ENCODE data around the gene MAN1C1. TPM values are rescaled to one million over a fixed set of nuclear protein-coding genes. Genes with fewer than 3 reads are reported as not detected.

MAN1C1 gene
- total RNA-seq, 2 donors from 2014 or later = 2.2 to 4.3 TPM

DNA sequence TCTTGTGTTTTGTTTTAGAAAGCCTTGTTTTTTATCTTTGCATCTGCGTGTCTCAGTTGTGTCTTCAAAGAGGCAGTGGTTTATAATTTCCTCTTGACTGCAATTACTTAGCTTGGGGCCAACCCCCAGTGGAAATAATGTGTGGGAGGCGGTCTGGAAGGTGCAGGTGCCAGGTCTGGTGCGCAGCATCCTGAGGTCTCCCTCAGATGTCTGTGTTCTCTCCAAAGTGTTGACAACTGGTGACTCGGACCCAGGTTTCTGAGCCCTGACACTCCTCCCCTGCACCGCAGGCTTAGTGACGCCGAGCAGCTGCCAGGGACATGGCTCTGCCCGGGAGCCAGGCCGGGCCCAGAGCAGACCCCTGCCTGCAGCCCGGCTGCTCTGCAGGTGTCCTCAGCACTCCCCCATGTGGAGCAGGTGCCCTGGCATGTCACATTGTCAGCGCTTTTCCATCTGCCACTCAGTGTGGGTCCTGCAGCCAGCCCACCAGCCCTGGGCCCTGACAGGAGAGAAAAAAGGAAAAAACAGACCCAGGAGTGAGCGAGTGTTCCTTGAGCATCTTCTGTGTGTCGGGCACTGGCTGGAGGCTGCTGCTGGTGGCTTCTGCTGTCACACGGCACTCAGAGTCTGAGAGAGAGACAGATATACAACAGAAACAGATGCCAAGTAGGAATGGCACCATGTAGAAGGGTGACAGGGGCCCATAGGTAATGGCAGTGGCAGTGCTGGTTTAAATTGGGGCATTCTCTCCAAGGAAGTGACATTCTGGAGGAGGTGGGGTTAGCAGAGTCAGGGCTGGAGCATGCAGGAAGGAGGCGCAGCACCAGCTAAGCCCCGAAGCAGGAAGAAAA is 158.6 kb downstream of the MAN1C1 start:
- peak overlapping the region; percentile 2 for H3K27ac Mint-ChIP-seq
- H3K4me1 ChIP-seq (ENCODE audit: control insufficient read depth, insufficient read depth, low read length) = peaks cover 9% of the 10 kb centered on the region
- TF ChIP-seq, protein P1, sequence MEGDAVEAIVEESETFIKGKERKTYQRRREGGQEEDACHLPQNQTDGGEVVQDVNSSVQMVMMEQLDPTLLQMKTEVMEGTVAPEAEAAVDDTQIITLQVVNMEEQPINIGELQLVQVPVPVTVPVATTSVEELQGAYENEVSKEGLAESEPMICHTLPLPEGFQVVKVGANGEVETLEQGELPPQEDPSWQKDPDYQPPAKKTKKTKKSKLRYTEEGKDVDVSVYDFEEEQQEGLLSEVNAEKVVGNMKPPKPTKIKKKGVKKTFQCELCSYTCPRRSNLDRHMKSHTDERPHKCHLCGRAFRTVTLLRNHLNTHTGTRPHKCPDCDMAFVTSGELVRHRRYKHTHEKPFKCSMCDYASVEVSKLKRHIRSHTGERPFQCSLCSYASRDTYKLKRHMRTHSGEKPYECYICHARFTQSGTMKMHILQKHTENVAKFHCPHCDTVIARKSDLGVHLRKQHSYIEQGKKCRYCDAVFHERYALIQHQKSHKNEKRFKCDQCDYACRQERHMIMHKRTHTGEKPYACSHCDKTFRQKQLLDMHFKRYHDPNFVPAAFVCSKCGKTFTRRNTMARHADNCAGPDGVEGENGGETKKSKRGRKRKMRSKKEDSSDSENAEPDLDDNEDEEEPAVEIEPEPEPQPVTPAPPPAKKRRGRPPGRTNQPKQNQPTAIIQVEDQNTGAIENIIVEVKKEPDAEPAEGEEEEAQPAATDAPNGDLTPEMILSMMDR (conservative IDR thresholded peaks at IDR 0.05) = no peak
- H3K27me3 Mint-ChIP-seq (ENCODE audit: insufficient read depth) = no peaks in the 10 kb centered on the region
- no peaks in the 10 kb centered on the region for H3K9me3 Mint-ChIP-seq
- 80 to 88% methylated on average over 12 to 16 of the region's 16 CpGs for WGBS, 2 experiments (ENCODE audit: insufficient coverage in 1 of 2, insufficient read length in 1 of 2)
- H3K27ac ChIP-seq (ENCODE audit: low read depth, low read length) = peak overlapping the region; percentile 62
- no peak for DNase-seq
- peaks cover 53% of the 10 kb centered on the region for H3K4me1 Mint-ChIP-seq
- H3K36me3 ChIP-seq (ENCODE audit: control insufficient read depth, insufficient read depth, low read length) = no peaks in the 10 kb centered on the region
- H3K36me3 Mint-ChIP-seq (ENCODE audit: low read depth) = no peaks in the 10 kb centered on the region
- no peak overlapping the region for H3K4me3 Mint-ChIP-seq
- H3K4me3 ChIP-seq (ENCODE audit: low read length) = no peak overlapping the region
- no peaks in the 10 kb centered on the region for H3K9me3 ChIP-seq (ENCODE audit: control insufficient read depth, low read length)
- H3K27me3 ChIP-seq (ENCODE audit: control insufficient read depth, insufficient read depth, low read length, poor library complexity, severe bottlenecking) = no peaks in the 10 kb centered on the region
- H3K9ac ChIP-seq (ENCODE audit: extremely low read depth, low read length, poor library complexity, severe bottlenecking) = no peak overlapping the region

DNA sequence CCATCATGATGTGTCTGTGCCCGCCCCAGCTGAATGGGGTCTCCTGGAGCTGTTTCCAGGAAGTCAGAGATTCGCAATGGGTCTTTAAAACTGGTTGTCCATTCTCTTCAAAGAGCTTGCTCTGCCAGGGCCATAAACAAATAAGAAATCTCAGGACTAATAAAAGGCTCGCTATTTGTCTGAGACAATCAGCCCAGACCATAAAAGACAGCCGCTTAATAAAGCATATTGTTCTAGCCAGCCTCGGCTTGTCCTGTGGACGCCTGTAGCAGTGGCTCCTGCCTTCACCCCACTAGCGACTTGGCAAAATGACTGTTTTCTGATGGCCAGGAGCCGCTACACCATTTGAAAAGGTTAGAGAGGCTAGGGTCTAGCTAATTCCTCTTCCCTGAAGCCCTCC is 162.8 kb downstream of the MAN1C1 start:
- Histone ChIP-seq H3K36me3 (ENCODE audit: control insufficient read depth, insufficient read depth, low read length) (no peaks in the 10 kb centered on the region), H3K27me3 (ENCODE audit: control insufficient read depth, insufficient read depth, low read length, poor library complexity, severe bottlenecking) (no peaks in the 10 kb centered on the region), H3K4me1 (ENCODE audit: control insufficient read depth, insufficient read depth, low read length) (peaks cover 5% of the 10 kb centered on the region), H3K9me3 (ENCODE audit: control insufficient read depth, low read length) (no peaks in the 10 kb centered on the region), H3K9ac (ENCODE audit: extremely low read depth, low read length, poor library complexity, severe bottlenecking) (no peak overlapping the region), H3K4me3 (ENCODE audit: low read length) (no peak overlapping the region), H3K27ac (ENCODE audit: low read depth, low read length) (peak overlapping the region; percentile 18)
- 90 to 92% methylated on average over 7 to 8 of the region's 8 CpGs for WGBS, 2 experiments (ENCODE audit: insufficient coverage in 1 of 2, insufficient read length in 1 of 2)
- DNase-seq = no peak
- peaks cover 33% of the 10 kb centered on the region for H3K4me1 Mint-ChIP-seq
- H3K36me3 Mint-ChIP-seq (ENCODE audit: low read depth) = no peaks in the 10 kb centered on the region
- no peaks in the 10 kb centered on the region for H3K9me3 Mint-ChIP-seq
- no peak overlapping the region for H3K4me3 Mint-ChIP-seq
- H3K27ac Mint-ChIP-seq = no peak overlapping the region
- no peaks in the 10 kb centered on the region for H3K27me3 Mint-ChIP-seq (ENCODE audit: insufficient read depth)
- TF ChIP-seq, protein P1 (conservative IDR thresholded peaks at IDR 0.05) = no peak

DNA sequence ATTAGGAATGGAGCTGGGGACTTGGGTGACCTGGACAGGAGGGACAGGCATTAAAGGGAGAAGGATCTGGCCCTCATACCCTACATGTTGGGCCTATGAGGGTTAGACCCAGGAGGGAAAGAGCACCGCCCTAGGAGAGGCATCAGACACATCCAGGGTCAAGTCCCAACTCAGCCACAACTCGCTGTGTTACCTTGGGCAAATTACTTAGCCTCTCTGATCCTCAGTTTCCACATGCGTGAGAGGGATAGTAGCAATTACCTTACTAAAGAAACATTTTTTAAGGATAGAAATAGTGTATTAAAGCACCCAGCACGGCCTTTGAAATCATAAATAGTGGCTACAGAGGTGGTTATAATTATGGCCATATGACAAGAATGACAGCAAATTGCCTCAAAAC is 163.3 kb downstream of the MAN1C1 start:
- Mint-ChIP-seq H3K36me3 (ENCODE audit: low read depth) (no peaks in the 10 kb centered on the region), H3K9me3 (no peaks in the 10 kb centered on the region), H3K4me1 (peaks cover 30% of the 10 kb centered on the region), H3K27ac (peak overlapping the region; percentile 24), H3K27me3 (ENCODE audit: insufficient read depth) (no peaks in the 10 kb centered on the region), H3K4me3 (no peak overlapping the region)
- DNase-seq = no peak
- no peaks in the 10 kb centered on the region for H3K27me3 ChIP-seq (ENCODE audit: control insufficient read depth, insufficient read depth, low read length, poor library complexity, severe bottlenecking)
- H3K4me1 ChIP-seq (ENCODE audit: control insufficient read depth, insufficient read depth, low read length) = peaks cover 5% of the 10 kb centered on the region
- no peak overlapping the region for H3K9ac ChIP-seq (ENCODE audit: extremely low read depth, low read length, poor library complexity, severe bottlenecking)
- peak overlapping the region; percentile 18 for H3K27ac ChIP-seq (ENCODE audit: low read depth, low read length)
- no peaks in the 10 kb centered on the region for H3K36me3 ChIP-seq (ENCODE audit: control insufficient read depth, insufficient read depth, low read length)
- WGBS, 2 experiments (ENCODE audit: insufficient coverage in 1 of 2, insufficient read length in 1 of 2) = 85 to 100% methylated on average over 3 to 4 of the region's 4 CpGs
- H3K4me3 ChIP-seq (ENCODE audit: low read length) = no peak overlapping the region
- TF ChIP-seq, protein P1 (conservative IDR thresholded peaks at IDR 0.05) = no peak
- H3K9me3 ChIP-seq (ENCODE audit: control insufficient read depth, low read length) = no peaks in the 10 kb centered on the region
